ENCODE measurements around the gene WDR70.
A peak's percentile ranks its signal among the peaks of the same experiment; 100 is the strongest.
"Not testable (repeated sequence)": the region's sequence is repeated elsewhere in the genome, so short reads cannot be mapped to it uniquely, and the experiment has no call there.

Gene WDR70

GRCh38 chr5:37379100-37379628, at the start of gene WDR70:
Gene WDR70 (plus strand): TSS chr5:37379318. CDS start chr5:37379368, 50 bp downstream.
- peak; percentile 63 for DNase-seq

- not testable (repeated sequence) for DNase-seq
Observed at GRCh38 chr5:37334754-37335153, 44.4 kb upstream of the WDR70 start.

GRCh38 chr5:37342741-37343140, 36.4 kb upstream of the WDR70 start:
- DNase-seq: not testable (repeated sequence)

GRCh38 chr5:37355161-37355560, 24.0 kb upstream of the WDR70 start:
- no peak for DNase-seq

GRCh38 chr5:37370550-37370863, 8.6 kb upstream of the WDR70 start:
- DNase-seq: no peak

- DNase-seq: peak; percentile 78
Observed at GRCh38 chr5:37370864-37371726, 8.0 kb upstream of the WDR70 start, which contains the start of gene NUP155. Gene NUP155 (minus strand): TSS chr5:37371106. CDS start chr5:37370977, 129 bp downstream.

GRCh38 chr5:37375091-37375490, 4.0 kb upstream of the WDR70 start:
- DNase-seq: no peak

GRCh38 chr5:37378066-37378465, 1.1 kb upstream of the WDR70 start:
- not testable (repeated sequence) for DNase-seq

GRCh38 chr5:37391591-37391990, 12.5 kb downstream of the WDR70 start:
- no peak for DNase-seq

GRCh38 chr5:37396352-37396751, 17.2 kb downstream of the WDR70 start:
- DNase-seq: no peak

GRCh38 chr5:37400501-37400900, 21.4 kb downstream of the WDR70 start:
- no peak for DNase-seq

- DNase-seq: no peak
Observed at GRCh38 chr5:37412515-37412914, 33.4 kb downstream of the WDR70 start.

GRCh38 chr5:37415456-37415855, 36.3 kb downstream of the WDR70 start:
- not testable (repeated sequence) for DNase-seq

GRCh38 chr5:37417347-37417746, 38.2 kb downstream of the WDR70 start:
- no peak for DNase-seq

- no peak for DNase-seq
Observed at GRCh38 chr5:37424441-37424840, 45.3 kb downstream of the WDR70 start.

GRCh38 chr5:37428044-37428443, 48.9 kb downstream of the WDR70 start:
- no peak for DNase-seq

- no peak for DNase-seq
Observed at GRCh38 chr5:37435261-37435660, 56.1 kb downstream of the WDR70 start.

- no peak for DNase-seq
Observed at GRCh38 chr5:37436146-37436934, 57.2 kb downstream of the WDR70 start.

GRCh38 chr5:37437711-37438110, 58.6 kb downstream of the WDR70 start:
- DNase-seq: no peak

GRCh38 chr5:37445783-37446182, 66.7 kb downstream of the WDR70 start:
- DNase-seq: not testable (repeated sequence)

- DNase-seq: no peak
Observed at GRCh38 chr5:37448941-37449340, 69.8 kb downstream of the WDR70 start.

- not testable (repeated sequence) for DNase-seq
Observed at GRCh38 chr5:37451991-37452390, 72.9 kb downstream of the WDR70 start.

- DNase-seq: not testable (repeated sequence)
Observed at GRCh38 chr5:37453252-37453651, 74.1 kb downstream of the WDR70 start.
